AG10803 (cell line): ENCODE data around the gene ATXN1.

ENCODE experiments used
- DNase-seq: peaks from one replicate; pipeline ENCODE4 v3.0.0; 2010; ENCODE audit warnings: low read depth
- H3K4me3 ChIP-seq: 2 replicates; pipeline ENCODE4 v1.5.1; 2011; ENCODE audit warnings: mild to moderate bottlenecking, low read length, control low read depth
- CTCF ChIP-seq: conservative IDR thresholded peaks from 2 replicates; pipeline ENCODE4 v1.5.1; 2011; ENCODE audit warnings: mild to moderate bottlenecking, low read length, control low read depth, inconsistent platforms

The ATXN1 gene

GRCh38 chr6:16251706-16252105, 509.6 kb downstream of the ATXN1 start:
- H3K4me3 ChIP-seq, result no peak overlapping the region
- TF ChIP-seq CTCF, result no peak
- DNase-seq, result no peak

- no peak for DNase-seq
- no peak for TF ChIP-seq CTCF
- H3K4me3 ChIP-seq, result no peak overlapping the region
Observed at GRCh38 chr6:16249971-16250370, 511.3 kb downstream of the ATXN1 start.
